NCI-H1694 treated with DMSO at 0.1 percent for 48 hours (cell line): ENCODE measurements around the gene TMEM259.

Source experiments
- DNase-seq: peaks from one replicate; lab custom pipeline; 2025; lab: John Stamatoyannopoulos, UW

The TMEM259 gene

GRCh38 chr19:1016647-1017114, 4.2 kb downstream of the TMEM259 start:
- DNase-seq = no peak

GRCh38 chr19:1015782-1016646, 4.9 kb downstream of the TMEM259 start:
- no peak for DNase-seq

- no peak for DNase-seq
Measured at GRCh38 chr19:1015061-1015781, 5.7 kb downstream of the TMEM259 start.

- DNase-seq = no peak
Measured at GRCh38 chr19:1014161-1015060, 6.5 kb downstream of the TMEM259 start.

- DNase-seq = no peak
Measured at GRCh38 chr19:1013218-1013617, 7.7 kb downstream of the TMEM259 start.

GRCh38 chr19:1012334-1012733, 8.6 kb downstream of the TMEM259 start:
- DNase-seq = no peak

GRCh38 chr19:1011831-1012333, 9.0 kb downstream of the TMEM259 start:
- no peak for DNase-seq

- DNase-seq = no peak
Measured at GRCh38 chr19:1010586-1011510, 10.1 kb downstream of the TMEM259 start.

- no peak for DNase-seq
Measured at GRCh38 chr19:1009981-1010538, 10.9 kb downstream of the TMEM259 start.

- no peak for DNase-seq
Measured at GRCh38 chr19:1009041-1009980, 11.6 kb downstream of the TMEM259 start.

GRCh38 chr19:1008268-1009040, 12.5 kb downstream of the TMEM259 start:
- no peak for DNase-seq

GRCh38 chr19:1007399-1008251, 13.3 kb downstream of the TMEM259 start:
- no peak for DNase-seq

- DNase-seq = no peak
Measured at GRCh38 chr19:1006711-1007398, 14.1 kb downstream of the TMEM259 start.

- no peak for DNase-seq
Measured at GRCh38 chr19:1004803-1005664, 15.9 kb downstream of the TMEM259 start.

GRCh38 chr19:1004204-1004802, 16.6 kb downstream of the TMEM259 start:
- no peak for DNase-seq

- no peak for DNase-seq
Measured at GRCh38 chr19:1003283-1003682, 17.6 kb downstream of the TMEM259 start.
